ENCODE data around the gene PTPRJ. TPM values are rescaled to one million over a fixed set of nuclear protein-coding genes. Genes with fewer than 3 reads are reported as not detected.
A peak's percentile ranks its signal among the peaks of the same experiment; 100 is the strongest.

PTPRJ gene
- total RNA-seq, 1 donor from 2014 or later = 0.26 TPM

GRCh38 chr11:48093323-48093722 is 113.0 kb downstream of the PTPRJ start:
- DNase-seq (ENCODE audit: low read depth in 2 of 2) = no peak

GRCh38 chr11:48093795-48094642 is 113.7 kb downstream of the PTPRJ start:
- DNase-seq (ENCODE audit: low read depth in 2 of 2) = no peak

- DNase-seq (ENCODE audit: low read depth in 2 of 2) = no peak
These were observed 114.4 kb downstream of the PTPRJ start for GRCh38 chr11:48094643-48095339.

- DNase-seq (ENCODE audit: low read depth in 2 of 2) = no peak
These were observed 115.6 kb downstream of the PTPRJ start for GRCh38 chr11:48095779-48096470.

- DNase-seq (ENCODE audit: low read depth in 2 of 2) = no peak
These were observed 116.5 kb downstream of the PTPRJ start for GRCh38 chr11:48096588-48097525.

GRCh38 chr11:48098024-48098423 is 117.7 kb downstream of the PTPRJ start:
- DNase-seq (ENCODE audit: low read depth in 2 of 2) = no peak

GRCh38 chr11:48099916-48100446 is 119.6 kb downstream of the PTPRJ start:
- DNase-seq (ENCODE audit: low read depth in 2 of 2) = no peak

GRCh38 chr11:48101044-48101733 is 120.8 kb downstream of the PTPRJ start:
- DNase-seq (ENCODE audit: low read depth in 2 of 2) = no peak

GRCh38 chr11:48101958-48102357 is 121.6 kb downstream of the PTPRJ start:
- no peak for DNase-seq (ENCODE audit: low read depth in 2 of 2)

- no peak for DNase-seq (ENCODE audit: low read depth in 2 of 2)
These were observed 123.5 kb downstream of the PTPRJ start for GRCh38 chr11:48103621-48104567.

GRCh38 chr11:48104568-48104924 is 124.2 kb downstream of the PTPRJ start:
- DNase-seq (ENCODE audit: low read depth in 2 of 2) = no peak

GRCh38 chr11:48105096-48105990 is 125.0 kb downstream of the PTPRJ start:
- DNase-seq (ENCODE audit: low read depth in 2 of 2) = no peak

GRCh38 chr11:48106166-48106565 is 125.8 kb downstream of the PTPRJ start:
- DNase-seq (ENCODE audit: low read depth in 2 of 2) = no peak

- DNase-seq (ENCODE audit: low read depth in 2 of 2) = no peak
These were observed 126.9 kb downstream of the PTPRJ start for GRCh38 chr11:48107188-48107704.

GRCh38 chr11:48108231-48109045 is 128.1 kb downstream of the PTPRJ start:
- DNase-seq (ENCODE audit: low read depth in 2 of 2) = no peak

- DNase-seq (ENCODE audit: low read depth in 2 of 2) = peak; percentile 5 to 50
These were observed 128.8 kb downstream of the PTPRJ start for GRCh38 chr11:48109046-48109666.

- no peak for DNase-seq (ENCODE audit: low read depth in 2 of 2)
These were observed 130.1 kb downstream of the PTPRJ start for GRCh38 chr11:48110509-48110766.
